Fibroblast of skin of scalp (primary cell): Measurements from ENCODE around the gene G2E3.
"Not testable (repeated sequence)": the region's sequence is repeated elsewhere in the genome, so short reads cannot be mapped to it uniquely, and the experiment has no call there.

Experiments
- DNase-seq: peaks from one replicate; pipeline ENCODE4 v3.0.0-alpha.2; 2013

The G2E3 gene

DNA sequence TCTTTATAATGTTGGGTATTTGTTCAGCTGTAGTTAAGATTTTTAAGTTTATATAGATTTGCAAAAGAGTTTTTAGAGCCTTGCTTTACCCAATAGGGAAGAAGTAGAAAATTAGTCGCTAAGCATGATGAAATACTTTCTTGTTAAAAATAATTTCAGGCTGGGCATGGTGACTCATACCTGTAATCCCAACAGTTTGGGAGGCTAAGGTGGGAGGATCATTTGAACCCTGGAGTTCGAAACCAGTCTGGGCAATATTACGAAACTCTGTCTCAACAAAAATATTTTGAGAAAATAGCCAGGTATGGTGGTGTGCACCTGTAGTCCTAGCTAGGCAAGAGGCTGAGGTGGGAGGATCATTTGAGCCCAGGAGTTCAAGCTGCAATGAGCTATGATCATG lies 44.4 kb downstream of the G2E3 start:
- DNase-seq = no peak

DNA sequence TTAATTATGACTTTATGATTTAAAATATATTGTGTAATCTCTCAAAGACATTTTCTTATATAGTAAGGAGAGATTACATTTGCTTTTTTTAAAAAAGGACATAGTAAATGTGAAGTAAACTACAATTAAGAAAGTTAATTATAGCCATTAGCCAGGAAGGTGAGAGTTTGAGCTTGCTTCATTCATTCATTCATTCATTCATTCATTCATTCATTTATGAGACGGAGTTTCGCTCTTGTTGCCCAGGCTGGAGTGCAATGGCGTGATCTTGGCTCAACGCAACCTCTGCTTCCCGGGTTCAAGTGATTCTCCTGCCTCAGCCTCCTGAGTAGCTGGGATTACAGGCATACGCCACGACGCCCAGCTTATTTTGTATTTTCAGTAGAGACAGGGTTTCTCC lies 45.7 kb downstream of the G2E3 start:
- not testable (repeated sequence) for DNase-seq

DNA sequence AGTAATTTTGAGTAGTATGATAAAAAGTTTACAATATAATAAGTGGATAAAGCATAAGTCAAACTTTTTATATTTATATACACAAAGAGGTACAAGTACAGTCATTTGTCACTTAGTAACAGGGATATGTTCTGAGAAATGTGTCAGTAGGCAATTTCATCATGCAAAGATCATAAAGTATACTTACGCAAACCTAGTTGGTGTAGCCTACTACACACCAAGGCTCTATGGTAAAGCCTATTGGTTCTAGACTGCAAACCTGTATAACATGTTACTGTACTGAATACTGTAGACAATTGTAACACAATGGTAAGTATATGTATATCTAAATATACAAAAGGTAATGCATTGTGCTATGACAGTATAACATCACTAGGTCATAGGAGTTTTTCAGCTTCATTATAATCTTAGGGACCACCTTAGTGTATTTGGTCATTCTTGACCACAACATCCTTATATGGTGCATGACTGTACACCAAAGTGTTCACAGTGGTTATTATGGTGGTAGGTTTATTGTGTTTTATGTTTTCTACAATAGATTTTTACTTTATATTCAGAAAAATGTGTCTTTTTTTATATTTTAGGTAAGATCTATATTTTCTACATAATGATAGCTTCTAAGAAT lies 48.3 kb downstream of the G2E3 start:
- DNase-seq = peak; percentile 28

DNA sequence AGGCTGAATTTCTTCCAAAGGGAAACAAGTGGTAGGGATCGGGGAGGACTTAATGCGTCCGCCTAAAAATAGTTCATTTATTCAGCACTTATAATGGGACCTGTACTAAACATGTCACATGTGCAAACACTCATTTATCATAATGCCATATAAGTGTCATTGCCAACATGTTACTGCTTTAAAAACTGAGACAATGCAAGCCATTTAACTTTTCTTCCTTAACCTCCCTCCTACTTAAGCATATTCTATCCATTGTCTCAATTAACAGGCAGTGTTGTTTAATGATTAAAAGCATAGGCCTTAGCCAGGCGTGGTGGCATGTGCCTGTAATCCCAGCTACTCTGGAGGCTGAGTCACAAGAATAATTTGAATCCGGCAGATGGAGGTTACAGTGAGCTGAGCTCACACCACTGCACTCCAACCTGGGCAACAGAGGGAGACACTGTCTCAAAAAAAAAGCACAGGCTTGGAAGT lies 49.6 kb downstream of the G2E3 start:
- DNase-seq = peak; percentile 53

DNA sequence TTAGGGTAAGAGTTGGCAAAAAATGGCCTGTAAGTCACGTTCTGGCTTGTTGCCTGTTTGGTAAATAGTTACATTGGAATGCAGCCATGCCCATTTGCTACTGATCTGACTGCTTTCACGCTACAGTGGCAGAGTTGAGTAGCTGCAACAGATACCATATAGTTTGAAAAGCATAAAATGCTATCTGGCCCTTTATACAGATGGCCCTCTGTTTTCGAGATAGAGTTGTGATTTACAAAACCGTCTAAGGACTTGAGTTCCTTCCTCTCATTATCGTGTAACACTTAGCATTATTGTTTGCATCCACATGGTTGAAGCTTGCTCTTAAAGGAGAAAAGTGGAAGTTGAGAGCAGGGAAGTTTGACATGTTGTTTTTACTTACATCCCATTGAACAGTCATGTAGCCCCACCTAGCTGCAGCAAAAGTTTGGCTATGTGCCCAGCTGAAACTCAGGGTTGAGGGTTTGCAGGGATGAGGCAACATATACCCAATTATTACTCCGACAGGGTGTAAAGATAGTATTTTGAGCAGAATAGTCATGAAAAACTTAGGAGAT lies 51.9 kb downstream of the G2E3 start:
- peak; percentile 72 for DNase-seq

DNA sequence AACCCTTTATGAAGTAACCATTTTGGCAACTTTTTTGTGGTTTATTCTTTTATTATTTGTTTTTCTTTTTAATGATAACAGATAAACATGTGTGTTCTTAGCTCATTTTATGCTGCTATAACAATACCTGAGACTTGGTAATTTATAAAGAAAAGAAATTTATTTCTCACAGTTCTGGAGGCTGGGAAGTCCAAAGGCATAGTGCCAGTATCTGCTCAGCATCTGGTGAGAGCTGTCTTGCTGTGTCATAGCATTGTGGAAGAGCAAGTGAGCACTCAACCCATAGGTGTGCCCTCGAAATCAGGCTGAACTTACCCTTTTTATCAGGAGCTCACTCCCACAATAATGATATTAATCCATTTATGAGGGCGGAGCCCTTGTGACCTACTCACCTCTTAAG lies 55.2 kb downstream of the G2E3 start:
- no peak for DNase-seq

DNA sequence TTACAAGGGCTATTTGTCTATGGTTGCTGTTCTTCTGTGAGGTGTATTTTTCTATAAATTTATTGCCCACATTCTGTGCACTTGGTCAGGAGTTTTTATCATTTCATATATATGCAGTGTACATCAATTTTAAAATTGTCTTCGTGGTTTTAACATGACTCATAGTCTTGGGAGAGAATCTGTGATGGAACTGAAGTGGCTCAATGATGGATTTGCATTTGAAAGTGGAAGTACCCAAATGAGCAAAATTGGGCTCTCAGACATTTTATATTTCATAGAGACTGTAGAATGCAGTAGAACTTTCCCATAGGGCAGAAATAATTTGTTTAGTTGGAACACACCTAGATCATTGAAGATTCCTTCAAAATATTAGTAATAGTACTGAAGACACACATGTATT lies 61.2 kb downstream of the G2E3 start:
- DNase-seq = peak; percentile 75

DNA sequence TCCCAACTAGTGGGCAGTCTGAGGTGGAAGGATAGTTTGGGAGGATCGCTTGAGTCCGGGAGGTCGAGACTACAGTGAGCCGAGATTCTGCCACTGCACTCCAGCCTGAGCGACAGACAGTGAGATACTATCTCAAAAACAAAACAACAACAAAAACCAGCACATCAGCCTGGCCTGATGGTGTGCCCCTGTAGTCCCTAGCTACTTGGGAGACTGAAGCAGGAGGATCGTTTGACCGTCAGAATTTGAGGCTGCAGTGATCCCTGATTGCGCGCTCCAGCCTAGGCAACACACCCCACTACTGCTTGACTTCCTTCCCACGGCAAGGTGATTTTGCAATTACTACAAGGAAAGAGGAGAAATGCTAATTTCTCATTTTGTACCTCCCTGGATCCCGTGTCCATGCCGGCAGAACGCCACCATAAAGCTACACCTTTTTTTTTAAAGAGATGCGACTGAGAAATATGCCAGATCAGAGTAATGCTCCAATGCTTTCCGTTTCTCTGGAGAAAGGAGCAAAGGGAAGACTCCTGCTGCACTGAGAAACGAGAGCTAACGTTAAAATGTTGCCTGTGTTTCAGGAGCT lies 62.5 kb downstream of the G2E3 start:
- DNase-seq = peak; percentile 4

DNA sequence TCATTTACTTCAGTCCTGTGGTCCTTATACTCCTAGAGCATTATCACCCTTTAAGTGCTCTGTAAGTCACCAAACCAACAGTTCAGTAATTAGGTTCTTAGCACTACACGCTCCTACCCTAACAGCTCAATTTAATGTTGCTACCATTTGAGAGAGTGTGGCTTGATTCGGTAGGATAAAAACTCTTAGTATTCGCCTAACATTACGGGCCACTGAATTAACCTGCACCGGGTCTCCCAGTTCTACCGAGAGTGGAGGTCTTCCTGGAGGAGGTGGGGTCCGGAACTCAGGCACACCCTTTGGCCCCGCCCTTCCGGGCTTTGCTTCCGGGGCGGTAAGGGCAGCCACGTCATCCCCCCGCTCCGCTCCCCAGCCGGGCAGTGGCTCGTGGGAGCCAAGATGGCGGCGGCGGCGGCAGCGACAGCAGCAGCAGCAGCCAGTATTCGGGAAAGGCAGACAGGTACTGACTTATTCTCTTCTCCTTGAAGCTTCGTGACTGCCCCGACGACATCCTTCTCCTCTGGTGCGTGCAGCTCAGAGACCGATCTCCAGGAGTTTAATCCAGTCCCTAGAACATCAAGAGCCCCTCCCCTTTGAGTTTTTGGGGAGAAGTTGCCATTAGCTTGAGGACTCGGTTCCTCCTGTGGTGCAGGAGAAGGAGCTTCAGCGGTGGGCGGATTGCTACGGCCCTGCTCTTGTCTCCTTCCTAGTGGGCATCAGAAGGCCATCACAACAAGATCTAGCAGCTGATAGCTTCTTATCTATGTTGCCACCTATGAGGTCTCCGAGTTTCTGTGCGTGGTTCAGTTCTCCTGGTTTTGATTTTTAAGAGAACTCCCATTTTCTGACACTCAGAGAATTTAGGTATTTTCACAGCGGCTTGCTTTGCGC lies 63.2 kb downstream of the G2E3 start, which contains the start of gene SCFD1:
Gene SCFD1, plus strand, starts transcription at position 380 of the 891 bp plus-strand sequence. Its CDS starts 20 bp downstream, at position 400.
- peak; percentile 91 for DNase-seq

DNA sequence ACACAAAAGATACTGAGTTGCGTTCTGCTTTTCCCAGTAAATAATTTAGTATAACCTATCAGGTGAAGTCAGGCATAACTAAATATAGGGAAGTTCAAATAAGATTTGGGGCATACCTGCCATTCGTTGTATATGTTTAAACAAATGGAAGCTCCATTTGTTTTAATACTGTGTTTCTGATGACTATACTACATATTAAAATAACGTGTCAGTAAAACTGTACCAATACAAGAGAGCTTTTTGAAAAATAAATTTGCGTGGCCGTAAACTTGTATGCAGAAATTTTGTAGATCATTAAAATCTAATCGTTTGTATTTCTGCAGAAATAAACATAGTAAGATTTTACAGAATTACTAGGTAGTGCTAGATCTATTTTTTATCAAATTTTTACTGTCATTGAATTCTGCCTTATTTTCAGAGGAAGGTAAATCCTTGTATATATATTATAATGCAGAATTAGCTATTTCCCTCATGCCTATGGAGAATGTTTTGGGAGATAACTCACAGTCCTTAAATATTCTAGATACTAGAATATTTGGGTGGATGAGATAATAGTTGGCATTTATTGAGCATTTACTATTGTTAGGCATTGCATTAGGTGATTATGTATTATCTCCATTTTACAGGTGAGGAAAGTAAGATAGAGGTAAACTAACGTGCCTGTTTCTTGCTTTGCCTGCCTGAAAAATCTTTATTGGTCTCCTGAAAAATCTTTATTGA lies 64.6 kb downstream of the G2E3 start:
- DNase-seq = no peak

DNA sequence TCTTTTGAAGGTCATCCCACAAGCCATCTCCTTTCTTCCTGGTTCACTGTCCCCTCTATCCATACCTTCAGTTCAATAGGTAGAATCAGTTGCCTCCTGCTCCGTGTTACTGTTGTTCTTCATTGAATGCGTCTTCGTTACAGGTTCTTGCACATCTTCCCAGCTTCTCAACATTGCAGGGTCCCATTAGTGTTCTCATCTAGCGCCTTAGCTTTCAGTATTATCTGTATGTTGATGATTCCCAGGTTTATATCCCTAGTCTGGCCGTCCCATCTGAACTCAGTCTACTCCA lies 65.1 kb downstream of the G2E3 start:
- DNase-seq = no peak

DNA sequence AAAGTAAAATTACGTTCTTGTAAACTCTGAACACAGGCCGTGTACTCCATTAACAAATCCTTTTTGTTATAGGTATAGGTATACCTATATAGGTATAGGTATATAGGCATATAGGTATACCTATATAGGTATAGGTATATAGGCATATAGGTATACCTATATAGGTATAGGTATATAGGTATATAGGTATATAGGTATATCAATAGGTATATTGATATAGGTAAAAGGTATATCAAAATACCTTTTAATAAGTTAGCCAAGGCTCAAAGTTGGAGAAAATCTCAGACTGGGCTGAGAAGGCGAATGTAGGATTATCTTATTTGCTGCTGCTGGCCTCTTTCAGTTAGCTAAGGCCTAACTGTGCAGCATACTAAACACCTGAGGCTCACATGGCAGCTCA lies 66.6 kb downstream of the G2E3 start:
- no peak for DNase-seq

DNA sequence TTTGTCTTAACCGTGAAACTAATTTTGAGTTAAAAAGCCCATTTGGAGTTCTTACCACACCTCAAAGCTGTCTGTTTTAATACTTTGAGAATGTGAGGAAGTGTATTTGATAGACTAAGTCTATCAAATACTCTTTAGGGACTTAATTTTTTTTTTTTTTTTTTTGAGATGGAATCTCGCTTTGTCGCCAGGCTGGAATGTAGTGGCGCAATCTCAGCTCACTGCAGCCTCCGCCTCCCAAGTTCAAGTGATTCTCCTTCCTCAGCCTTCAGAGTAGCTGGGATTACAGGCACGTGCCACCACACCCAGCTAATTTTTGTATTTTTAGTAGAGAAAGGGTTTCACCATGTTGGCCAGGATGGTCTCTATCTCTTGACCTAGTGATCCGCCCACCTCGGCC lies 70.5 kb downstream of the G2E3 start:
- DNase-seq = peak; percentile 67

DNA sequence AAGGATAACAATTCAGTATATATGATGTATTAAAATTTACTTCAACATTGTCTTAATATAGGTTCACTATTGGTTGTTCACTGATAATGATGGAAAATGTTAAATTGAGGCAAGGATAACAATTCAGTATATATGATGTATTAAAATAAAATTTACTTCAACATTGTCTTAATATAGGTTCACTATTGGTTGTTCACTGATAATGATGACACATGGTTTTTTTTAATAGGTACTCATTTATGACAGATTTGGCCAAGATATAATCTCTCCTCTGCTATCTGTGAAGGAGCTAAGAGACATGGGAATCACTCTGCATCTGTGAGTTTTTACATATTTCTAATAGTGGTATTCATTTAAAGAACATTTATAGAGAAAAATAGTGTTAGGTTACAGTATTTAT lies 71.3 kb downstream of the G2E3 start:
- no peak for DNase-seq

DNA sequence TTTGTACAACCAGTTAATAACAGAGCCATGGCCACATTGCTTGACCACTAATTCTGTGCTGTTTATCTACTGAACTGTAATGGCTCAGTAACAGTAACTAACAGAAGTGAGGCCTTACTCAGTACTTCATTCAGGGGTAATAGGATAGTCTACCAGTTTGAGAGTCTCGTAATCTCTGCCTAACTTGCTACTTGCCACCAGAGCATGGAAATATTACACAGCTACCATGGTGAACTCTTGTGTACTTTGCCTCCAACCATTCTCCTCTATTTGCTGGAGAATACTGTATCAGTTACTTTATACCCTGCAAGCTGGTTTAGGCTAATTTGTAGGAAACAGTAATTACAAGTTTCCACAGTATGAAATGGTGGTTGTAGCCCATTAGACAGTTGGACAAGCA lies 73.8 kb downstream of the G2E3 start:
- no peak for DNase-seq

DNA sequence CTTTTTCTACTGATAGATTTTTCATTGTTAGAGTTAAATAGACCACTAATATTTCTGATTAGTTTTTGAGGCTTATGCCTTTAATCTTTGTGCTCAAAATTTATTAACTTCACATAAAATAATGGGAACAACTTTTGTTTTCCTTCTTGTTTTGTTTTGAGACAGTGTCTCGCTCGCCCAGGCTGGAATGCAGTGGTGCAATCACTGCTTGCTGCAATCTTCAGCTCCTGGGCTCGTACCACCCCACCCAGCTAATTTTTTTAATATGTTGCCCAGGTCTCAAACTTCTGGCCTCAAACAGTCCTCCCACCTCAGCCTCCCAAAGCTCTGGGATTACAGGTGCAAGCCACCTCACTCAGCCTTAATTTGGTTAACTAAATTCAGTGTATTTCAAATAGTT lies 80.0 kb downstream of the G2E3 start:
- DNase-seq = no peak

DNA sequence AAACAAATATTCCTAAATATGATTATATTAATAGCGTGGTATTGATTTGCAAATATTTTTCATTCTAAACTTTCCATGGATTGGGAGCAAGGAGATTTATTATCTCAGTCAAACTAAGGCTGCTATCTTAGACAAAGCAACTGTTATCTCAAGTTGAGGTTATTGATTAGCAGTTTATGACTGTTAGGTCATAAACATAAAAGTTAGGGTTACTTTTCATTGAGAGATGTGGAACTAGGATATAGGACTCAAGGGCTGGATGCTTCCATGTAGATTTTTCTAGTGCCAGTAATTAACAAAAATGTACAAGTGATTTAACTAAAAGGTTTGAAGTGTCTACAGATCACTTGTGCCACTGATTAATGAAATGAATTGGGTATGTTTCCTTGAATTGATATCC lies 82.2 kb downstream of the G2E3 start:
- DNase-seq = no peak

DNA sequence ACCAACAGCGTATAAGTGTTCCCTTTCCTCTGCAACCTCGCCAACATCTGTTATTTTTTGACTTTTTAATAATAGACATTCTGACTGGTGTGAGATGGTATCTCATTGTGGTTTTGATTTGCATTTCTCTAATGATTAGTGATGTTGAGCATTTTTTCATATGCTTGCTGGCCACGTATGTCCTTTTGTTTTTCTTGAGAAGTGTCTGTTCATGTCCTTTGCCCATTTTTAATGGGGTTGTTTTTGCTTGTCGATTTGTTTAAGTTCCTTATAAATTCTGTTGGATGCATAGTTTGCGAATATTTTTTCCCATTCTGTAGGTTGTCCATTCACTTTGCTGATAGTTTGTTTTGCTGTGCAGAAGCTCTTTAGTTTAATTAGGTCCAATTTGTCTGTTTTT lies 85.5 kb downstream of the G2E3 start:
- DNase-seq = not testable (repeated sequence)

DNA sequence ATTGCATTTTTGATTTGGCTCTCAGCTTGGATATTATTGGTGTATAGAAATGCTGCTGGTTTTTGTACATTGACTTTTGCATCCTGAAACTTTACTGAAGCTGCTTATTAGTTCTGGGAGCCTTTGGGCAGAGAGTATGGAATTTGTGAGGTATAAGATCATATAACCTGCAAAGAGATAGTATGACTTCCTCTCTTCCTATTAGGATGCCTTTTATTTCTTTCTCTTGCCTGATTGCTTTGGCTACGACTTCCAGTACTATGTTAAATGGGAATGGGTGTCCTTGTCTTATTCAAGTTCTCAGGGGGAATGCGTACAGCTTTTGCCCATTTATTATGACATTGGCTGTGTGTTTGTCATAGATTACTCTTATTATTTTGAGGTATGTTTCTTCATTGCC lies 86.6 kb downstream of the G2E3 start:
- DNase-seq = no peak

DNA sequence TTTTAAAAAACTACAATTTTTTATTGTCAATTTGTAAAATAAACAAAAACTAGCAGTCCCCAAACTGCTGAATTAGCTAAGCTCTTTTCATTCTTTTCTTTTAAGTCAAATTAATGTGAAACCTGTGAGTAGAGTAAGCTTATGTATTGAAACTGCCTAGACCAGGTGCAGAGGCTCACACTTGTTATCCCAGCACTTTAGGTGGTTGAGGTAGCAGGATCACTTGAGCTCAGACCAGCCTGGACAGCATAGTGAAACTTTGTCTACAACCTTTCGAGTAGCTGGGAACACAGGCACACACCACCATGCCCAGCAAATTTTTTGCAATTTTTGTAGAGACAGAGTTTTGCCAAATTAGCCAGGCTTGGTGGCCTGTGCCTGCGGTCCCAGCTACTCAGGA lies 89.5 kb downstream of the G2E3 start:
- DNase-seq = no peak

DNA sequence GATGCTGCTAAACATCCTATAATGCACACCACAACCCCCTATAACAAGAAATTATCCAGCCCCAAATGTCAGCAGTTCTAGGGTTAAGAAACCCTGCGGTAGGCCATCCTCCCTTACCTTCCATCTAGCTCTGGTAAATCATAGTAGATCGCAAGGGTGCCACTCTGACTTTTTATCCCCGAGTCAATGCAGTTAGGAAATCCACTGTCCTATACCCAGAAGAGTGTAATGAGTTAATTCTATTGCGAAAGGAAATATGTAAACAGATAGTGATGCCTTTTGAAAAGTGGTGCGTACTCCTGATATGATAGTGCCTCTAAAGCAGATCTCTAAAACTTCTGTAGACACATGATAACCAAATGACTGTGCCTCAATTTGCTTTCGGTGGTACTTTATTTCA lies 93.0 kb downstream of the G2E3 start:
- no peak for DNase-seq

DNA sequence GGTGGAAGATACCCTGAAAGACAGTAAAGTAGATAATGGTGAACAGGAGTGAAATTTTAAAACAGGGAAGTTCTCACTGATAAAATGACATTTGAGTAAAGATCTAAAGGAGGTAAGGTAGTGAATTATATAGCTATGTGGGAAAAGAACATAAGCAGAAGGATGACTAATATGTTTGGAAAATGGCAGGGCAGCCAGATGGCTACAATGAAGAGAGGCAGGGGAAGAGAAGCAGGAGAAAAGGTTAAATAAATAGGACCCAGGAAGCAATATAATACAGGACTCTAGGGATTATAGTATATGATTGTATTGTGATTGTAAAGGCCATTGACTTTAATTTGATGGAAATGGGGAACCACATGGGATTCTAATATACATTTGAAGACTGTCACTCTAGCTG lies 96.2 kb downstream of the G2E3 start:
- DNase-seq = no peak

DNA sequence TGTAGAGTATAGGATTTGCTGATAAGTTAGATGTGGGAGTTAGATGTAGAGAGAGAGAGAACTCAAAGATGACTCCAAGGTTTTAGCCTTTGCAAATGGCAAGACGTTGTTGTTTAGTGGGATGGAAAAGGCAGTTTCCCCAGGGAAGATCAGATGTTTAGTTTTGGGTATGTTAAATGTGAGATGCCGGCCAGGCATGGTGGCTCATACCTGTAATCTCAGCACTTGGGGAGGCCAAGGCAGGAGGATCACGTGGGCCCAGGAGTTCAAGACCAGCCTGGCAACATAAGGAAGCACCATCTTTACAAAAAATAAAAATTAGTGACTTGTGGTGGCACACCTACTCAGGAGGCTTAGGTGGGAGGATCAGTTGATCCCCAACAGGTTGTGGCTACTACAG lies 96.7 kb downstream of the G2E3 start:
- no peak for DNase-seq
